HG02970 (cell line): ENCODE results near the gene ZNRF3.

Experiments used
- ATAC-seq: cut with Tn5 transposase; IDR thresholded peaks from one replicate; pipeline ENCODE4 v1.9.1; 2021; ENCODE audit warnings: mild to moderate bottlenecking, moderate library complexity, moderate number of reproducible peaks; ENCODE audit not compliant: unreplicated experiment, low FRiP score

Gene ZNRF3

GRCh38 chr22:29053048-29053702 is 169.8 kb downstream of the ZNRF3 start:
- ATAC-seq = no peak

- no peak for ATAC-seq
Measured at GRCh38 chr22:29054251-29054767, 170.9 kb downstream of the ZNRF3 start.

GRCh38 chr22:29055192-29055830 is 171.9 kb downstream of the ZNRF3 start:
- no peak for ATAC-seq

- ATAC-seq = no peak
Measured at GRCh38 chr22:29056472-29056871, 173.1 kb downstream of the ZNRF3 start.

GRCh38 chr22:29060251-29060869 is 177.0 kb downstream of the ZNRF3 start:
- no peak for ATAC-seq

GRCh38 chr22:29060931-29061330 is 177.6 kb downstream of the ZNRF3 start:
- ATAC-seq = no peak

- no peak for ATAC-seq
Measured at GRCh38 chr22:29061773-29062172, 178.4 kb downstream of the ZNRF3 start, which contains the start of gene C22orf31. TSS of gene C22orf31 (minus strand) at chr22:29061831. CDS start at chr22:29061792, 39 bp downstream.

GRCh38 chr22:29062286-29062821 is 179.0 kb downstream of the ZNRF3 start:
- no peak for ATAC-seq

- no peak for ATAC-seq
Measured at GRCh38 chr22:29065468-29066190, 182.3 kb downstream of the ZNRF3 start.

GRCh38 chr22:29069463-29069862 is 186.1 kb downstream of the ZNRF3 start:
- no peak for ATAC-seq

GRCh38 chr22:29070490-29070889 is 187.1 kb downstream of the ZNRF3 start:
- no peak for ATAC-seq

GRCh38 chr22:29071261-29072045 is 188.1 kb downstream of the ZNRF3 start:
- ATAC-seq = no peak

- peak; percentile 70 for ATAC-seq
Measured at GRCh38 chr22:29072193-29072978, 189.0 kb downstream of the ZNRF3 start.

- ATAC-seq = no peak
Measured at GRCh38 chr22:29072979-29073617, 189.7 kb downstream of the ZNRF3 start, which contains the start of gene KREMEN1. TSS of gene KREMEN1 (plus strand) at chr22:29073035. CDS start at chr22:29073131, 96 bp downstream.

- no peak for ATAC-seq
Measured at GRCh38 chr22:29073618-29074275, 190.4 kb downstream of the ZNRF3 start.

GRCh38 chr22:29074276-29074772 is 191.0 kb downstream of the ZNRF3 start:
- no peak for ATAC-seq

GRCh38 chr22:29078036-29078868 is 194.9 kb downstream of the ZNRF3 start:
- ATAC-seq = no peak
